HG03457 (cell line): ENCODE data around the gene SPART.
"Not testable (repeated sequence)": the region's sequence is repeated elsewhere in the genome, so short reads cannot be mapped to it uniquely, and the experiment has no call there.

Experiments used
- ATAC-seq: cut with Tn5 transposase; IDR thresholded peaks from one replicate; pipeline ENCODE4 v1.9.1; 2021; ENCODE audit warnings: moderate number of reproducible peaks; ENCODE audit not compliant: unreplicated experiment

Gene SPART

GRCh38 chr13:36355632-36356031 is 9.4 kb upstream of the SPART start:
- no peak for ATAC-seq

- no peak for ATAC-seq
Measured at GRCh38 chr13:36354842-36355623, 8.8 kb upstream of the SPART start.

GRCh38 chr13:36353001-36353400 is 6.8 kb upstream of the SPART start:
- no peak for ATAC-seq

GRCh38 chr13:36352350-36352749 is 6.2 kb upstream of the SPART start:
- no peak for ATAC-seq

GRCh38 chr13:36347531-36348210 is 1.5 kb upstream of the SPART start:
- no peak for ATAC-seq

GRCh38 chr13:36345438-36346221 is 564 bp downstream of the SPART start:
- ATAC-seq: no peak

- ATAC-seq: no peak
Measured at GRCh38 chr13:36344886-36345437, 1.2 kb downstream of the SPART start.

- no peak for ATAC-seq
Measured at GRCh38 chr13:36344173-36344572, 2.0 kb downstream of the SPART start.

GRCh38 chr13:36343766-36344165 is 2.4 kb downstream of the SPART start:
- ATAC-seq: no peak

- ATAC-seq: no peak
Measured at GRCh38 chr13:36342715-36343114, 3.5 kb downstream of the SPART start.

GRCh38 chr13:36341718-36342117 is 4.5 kb downstream of the SPART start:
- no peak for ATAC-seq

- ATAC-seq: no peak
Measured at GRCh38 chr13:36339600-36340155, 6.5 kb downstream of the SPART start.

- ATAC-seq: no peak
Measured at GRCh38 chr13:36337938-36338641, 8.1 kb downstream of the SPART start.

GRCh38 chr13:36332986-36333385 is 13.2 kb downstream of the SPART start:
- no peak for ATAC-seq

- ATAC-seq: not testable (repeated sequence)
Measured at GRCh38 chr13:36332255-36332654, 13.9 kb downstream of the SPART start.

- ATAC-seq: no peak
Measured at GRCh38 chr13:36331280-36331679, 14.9 kb downstream of the SPART start.

GRCh38 chr13:36329361-36329760 is 16.8 kb downstream of the SPART start:
- no peak for ATAC-seq

GRCh38 chr13:36328821-36329220 is 17.4 kb downstream of the SPART start:
- ATAC-seq: no peak

GRCh38 chr13:36325912-36326311 is 20.3 kb downstream of the SPART start:
- no peak for ATAC-seq

GRCh38 chr13:36324881-36325280 is 21.3 kb downstream of the SPART start:
- ATAC-seq: not testable (repeated sequence)
